B cell (primary cell): ENCODE data around the gene MAD1L1. TPM values are rescaled to one million over a fixed set of nuclear protein-coding genes. Genes with fewer than 3 reads are reported as not detected.

Experiments
- ATAC-seq: fragments of 200-7000 bp; cut with Tn5 transposase; one replicate; pipeline ENCODE4 v1.10.0; 2021; ENCODE audit warnings: low read depth, mild to moderate bottlenecking, moderate number of reproducible peaks, moderate library complexity
- CTCF ChIA-PET: fragments of 350-600 bp; sonication (Branson Sonifier 250); formaldehyde crosslinking; loops from one replicate; lab custom pipeline; 2021; ENCODE audit warnings: antibody characterized with exemption, inconsistent platforms; lab: Charles Lee
- POLR2A ChIA-PET: fragments of 350-600 bp; sonication (Branson Sonifier 250); formaldehyde crosslinking; loops from one replicate; lab custom pipeline; 2021; ENCODE audit warnings: antibody characterized with exemption; lab: Charles Lee
- DNase-seq: peaks from one replicate; pipeline ENCODE4 v3.0.0; 2013
- H2AFZ ChIP-seq: 2 replicates; pipeline ENCODE4 v1.6.1; 2012; ENCODE audit warnings: mild to moderate bottlenecking, low read depth, low read length; ENCODE audit not compliant: insufficient read depth, poor library complexity, severe bottlenecking
- H3K27ac ChIP-seq, 2 donors: 1 replicate in 1 of 2; 2 replicates in 1 of 2; pipeline ENCODE4 v1.5.1; 2012 to 2013; ENCODE audit warnings: low read length in 2 of 2, mild to moderate bottlenecking in 2 of 2, moderate library complexity in 1 of 2
- H3K27me3 ChIP-seq, 4 experiments: fragments of 200-600 bp in 1 of 4; sonication (generic) in 1 of 4; replicated peaks in 1 of 4; 1 replicate in 2 of 4; 2 replicates in 2 of 4; pipeline versions ENCODE4 v1.6.1 to v1.7.0; 2013 to 2016; ENCODE audit warnings: low read length in 3 of 4, mild to moderate bottlenecking in 2 of 4, mixed read lengths in 1 of 4, moderate library complexity in 1 of 4; ENCODE audit not compliant: insufficient read depth in 4 of 4, control insufficient read depth in 3 of 4; ENCODE audit errors: control extremely low read depth in 1 of 4
- H3K36me3 ChIP-seq, 2 experiments: replicated peaks in 1 of 2; 1 replicate in 1 of 2; 2 replicates in 1 of 2; pipeline versions ENCODE4 v1.6.1 to v1.7.1; 2013; ENCODE audit warnings: low read length in 1 of 2; ENCODE audit not compliant: insufficient read depth in 2 of 2, control insufficient read depth in 1 of 2; ENCODE audit errors: control extremely low read depth in 1 of 2, extremely low read depth in 1 of 2
- H3K4me1 ChIP-seq, 2 donors: fragments of 200-600 bp in 1 of 2; sonication (generic) in 1 of 2; 1 replicate in 1 of 2; 2 replicates in 1 of 2; pipeline versions ENCODE4 v1.5.1 to v1.6.1; 2013 to 2017; ENCODE audit warnings: low read length in 2 of 2; ENCODE audit not compliant: control insufficient read depth in 2 of 2, insufficient read depth in 2 of 2
- H3K4me2 ChIP-seq: replicated peaks from 2 replicates; pipeline ENCODE3; 2012; ENCODE audit warnings: mild to moderate bottlenecking, low read depth, low read length; ENCODE audit not compliant: poor library complexity, severe bottlenecking
- H3K4me3 ChIP-seq, 5 experiments: fragments of 200-600 bp in 1 of 5; sonication (generic) in 1 of 5; 1 replicate in 3 of 5; 2 replicates in 2 of 5; pipeline versions ENCODE4 v1.5.1 to v1.7.0; 2011 to 2016; ENCODE audit warnings: low read length in 4 of 5, mild to moderate bottlenecking in 4 of 5, low read depth in 2 of 5, control low read depth in 1 of 5, moderate library complexity in 1 of 5; ENCODE audit not compliant: insufficient read depth in 1 of 5; ENCODE audit errors: control extremely low read depth in 1 of 5, extremely low read depth in 1 of 5
- H3K79me2 ChIP-seq: fragments of 200-600 bp; sonication (generic); one replicate; pipeline ENCODE4 v1.6.0; 2016; ENCODE audit warnings: low read length; ENCODE audit not compliant: control insufficient read depth, insufficient read depth
- H3K9ac ChIP-seq: fragments of 200-600 bp; sonication (generic); 2 replicates; pipeline ENCODE4 v1.6.1; 2017; ENCODE audit warnings: mild to moderate bottlenecking, low read length, moderate library complexity
- H3K9me3 ChIP-seq, 3 donors: one replicate each; pipeline versions ENCODE4 v1.6.1 to v1.7.1; 2013; ENCODE audit warnings: low read length in 2 of 3; ENCODE audit not compliant: control insufficient read depth in 2 of 3, insufficient read depth in 1 of 3; ENCODE audit errors: control extremely low read depth in 1 of 3
- H4K20me1 ChIP-seq: 2 replicates; pipeline ENCODE4 v1.6.0; 2012; ENCODE audit warnings: mild to moderate bottlenecking, low read length; ENCODE audit not compliant: insufficient read depth, control insufficient read depth, poor library complexity, severe bottlenecking
- H3K27ac Mint-ChIP-seq: one replicate; pipeline ENCODE4 v1.8.0; 2021; ENCODE audit warnings: mixed read lengths
- H3K27me3 Mint-ChIP-seq: one replicate; pipeline ENCODE4 v1.8.0; 2021; ENCODE audit warnings: mixed read lengths
- H3K4me1 Mint-ChIP-seq: one replicate; pipeline ENCODE4 v1.8.0; 2021; ENCODE audit warnings: mixed read lengths
- H3K4me3 Mint-ChIP-seq: one replicate; pipeline ENCODE4 v1.8.0; 2021; ENCODE audit warnings: mixed read lengths
- H3K9me3 Mint-ChIP-seq: one replicate; pipeline ENCODE4 v1.8.0; 2022; ENCODE audit warnings: mixed read lengths; ENCODE audit not compliant: insufficient read depth
- CTCF ChIP-seq: fragments of 200-600 bp; IDR thresholded peaks from one replicate; pipeline ENCODE4 v1.8.0; 2022; ENCODE audit warnings: antibody characterized with exemption, mild to moderate bottlenecking
- EZH2 ChIP-seq: IDR thresholded peaks from 2 replicates; pipeline ENCODE4 v1.6.1; 2012; ENCODE audit warnings: borderline replicate concordance, low read depth, mild to moderate bottlenecking, moderate library complexity, low read length; ENCODE audit not compliant: insufficient read depth, poor library complexity, severe bottlenecking
- WGBS: methylation state at CpG from one replicate; pipeline ENCODE4 v1.1.5; 2013; ENCODE audit warnings: missing lambda C conversion rate; ENCODE audit not compliant: insufficient coverage; 5-methylcytosine and 5-hydroxymethylcytosine counted together
- intact Hi-C: fragments of 100-400 bp; cut with micrococcal nuclease; formaldehyde crosslinking; loops from one replicate; pipeline ENCODE4 v1.10.0; 2022
- polyA plus RNA-seq: library from polyadenylated mRNA; depleted of rRNA; stranded (reverse); fragments of >200 nt; gene quantifications from 2 replicates; pipeline ENCODE4 v1.2.3, GENCODE V29; 2012
- total RNA-seq, 2 donors: library from RNA; stranded (reverse); fragments of 120-200 nt in 1 of 2; gene quantifications; 1 replicate in 1 of 2; 2 replicates in 1 of 2; pipeline versions ENCODE4 v1.2.3 to v1.2.4, GENCODE V29; 2013 to 2022

Gene MAD1L1
- total and polyA plus RNA-seq, 2 donors (not counting 1 experiment from before 2014, with no cell fraction given), result 86.7 to 110 TPM

DNA sequence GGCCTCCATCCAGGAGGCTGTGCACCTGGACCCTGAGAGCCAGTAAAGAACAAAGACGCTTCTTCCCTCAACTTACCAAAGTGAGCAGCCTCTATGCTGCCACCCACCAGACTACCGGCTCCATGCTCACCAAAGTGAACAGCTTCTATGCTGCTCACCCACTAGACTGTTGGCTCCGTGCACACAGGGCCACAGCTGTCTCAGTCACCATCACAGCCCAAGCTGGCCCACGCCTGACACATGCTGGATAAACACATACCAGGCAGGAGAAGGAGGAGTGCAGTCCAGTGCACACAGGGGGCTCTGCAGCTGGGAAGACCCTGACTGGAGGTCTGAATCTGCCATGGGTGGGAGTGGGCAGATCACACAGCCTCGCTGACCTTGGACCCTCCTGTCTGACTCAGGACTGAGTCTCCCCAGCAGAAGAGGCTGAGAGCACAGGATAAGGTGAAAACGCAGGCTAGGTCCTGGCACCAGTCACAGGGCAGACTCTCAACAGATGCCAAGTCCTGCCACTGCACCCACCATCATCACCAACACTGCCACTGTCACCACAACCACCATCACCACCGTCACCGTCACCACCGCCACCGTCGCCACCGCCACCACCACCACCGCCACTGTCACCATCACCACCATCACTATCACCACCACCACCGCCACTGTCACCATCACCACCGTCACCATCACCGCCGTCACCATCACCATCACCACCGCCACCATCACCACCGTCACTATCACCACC, 130.9 kb downstream of the MAD1L1 start:
- ChIA-PET POLR2A (no interaction called here), CTCF (interaction anchor here (1.2 to 3.8 kb wide), 2 partner anchors 220 to 246 kb away, joined by 3 to 40 read pairs; no protein-coding TSS in a partner anchor)
- H3K4me1 ChIP-seq, result peaks cover 49 to 60% of the 10 kb centered on the region in 2 donors
- intact Hi-C loops, result loop anchor here (5.0 to 10.0 kb wide), 3 partner anchors 85 to 527 kb away; partner anchors contain the start of gene PSMG3
- no peak overlapping the region for H3K27ac ChIP-seq
- TF ChIP-seq EZH2 (no peak), CTCF (no peak)
- DNase-seq (no peak), ATAC-seq (no peak)
- no peak overlapping the region for H3K4me3 ChIP-seq
- H4K20me1 ChIP-seq, result peaks cover 13% of the 10 kb centered on the region
- H3K27ac Mint-ChIP-seq, result peak overlapping the region; percentile 77
- no peak overlapping the region for H2AFZ ChIP-seq
- no peaks in the 10 kb centered on the region for H3K27me3 ChIP-seq
- WGBS, result 98% methylated on average over 18 of the region's 19 CpGs
- H3K4me3 Mint-ChIP-seq, result peak overlapping the region; percentile 32
- no peak overlapping the region for H3K4me2 ChIP-seq
- no peaks in the 10 kb centered on the region for H3K27me3 Mint-ChIP-seq
- H3K4me1 Mint-ChIP-seq, result peaks cover 65% of the 10 kb centered on the region
- H3K36me3 ChIP-seq, result peaks cover 0 to 2% of the 10 kb centered on the region in 2 experiments
- H3K9me3 ChIP-seq, result no peaks in the 10 kb centered on the region
- H3K79me2 ChIP-seq, result peaks cover 21% of the 10 kb centered on the region
- no peaks in the 10 kb centered on the region for H3K9me3 Mint-ChIP-seq
- H3K9ac ChIP-seq, result no peak overlapping the region
